Measurements from ENCODE around the gene LIPF. TPM values are rescaled to one million over a fixed set of nuclear protein-coding genes. Genes with fewer than 3 reads are reported as not detected.
"Not testable (repeated sequence)": the region's sequence is repeated elsewhere in the genome, so short reads cannot be mapped to it uniquely, and the experiment has no call there.

The LIPF gene
- total RNA-seq, 4 donors from 2014 or later = not detected

GRCh38 chr10:88660598-88660884, 3.7 kb upstream of the LIPF start:
- H3K9me3 ChIP-seq = no peaks in the 10 kb centered on the region
- TF ChIP-seq CTCF (IDR thresholded peaks at IDR 0.05) (no peak), POLR2A (IDR thresholded peaks at IDR 0.05) (no peak), EP300 (IDR thresholded peaks at IDR 0.05) (no peak)

GRCh38 chr10:88661018-88661417, 3.2 kb upstream of the LIPF start:
- Histone ChIP-seq H3K9me3 (no peaks in the 10 kb centered on the region), H3K36me3 (no peaks in the 10 kb centered on the region), H3K4me3 (no peak overlapping the region), H3K4me1 (no peaks in the 10 kb centered on the region), H3K27me3 (no peaks in the 10 kb centered on the region), H3K27ac (no peak overlapping the region)
- no peak for DNase-seq (ENCODE audit: low spot score in 2 of 2)
- no peak for TF ChIP-seq CTCF (IDR thresholded peaks at IDR 0.05)
- TF ChIP-seq EP300 (IDR thresholded peaks at IDR 0.05) = no peak
- TF ChIP-seq POLR2A (IDR thresholded peaks at IDR 0.05) = no peak

More at GRCh38 chr10:88660598-88660884, 3.7 kb upstream of the LIPF start:
- no peaks in the 10 kb centered on the region for H3K27me3 ChIP-seq
- H3K36me3 ChIP-seq = no peaks in the 10 kb centered on the region
- no peak overlapping the region for H3K27ac ChIP-seq
- no peak for DNase-seq (ENCODE audit: low spot score in 2 of 2)
- H3K4me1 ChIP-seq = no peaks in the 10 kb centered on the region
- 24 to 47% methylated on average over 2 to 3 of the region's 3 CpGs for WGBS, 2 donors
- H3K4me3 ChIP-seq = no peak overlapping the region

- no peaks in the 10 kb centered on the region for H3K4me1 ChIP-seq
- H3K9me3 ChIP-seq = no peaks in the 10 kb centered on the region
- no peak for TF ChIP-seq EP300 (IDR thresholded peaks at IDR 0.05)
- no peak for TF ChIP-seq CTCF (IDR thresholded peaks at IDR 0.05)
- no peak for TF ChIP-seq POLR2A (IDR thresholded peaks at IDR 0.05)
- H3K27ac ChIP-seq = no peak overlapping the region
- H3K4me3 ChIP-seq = no peak overlapping the region
- no peaks in the 10 kb centered on the region for H3K27me3 ChIP-seq
- no peaks in the 10 kb centered on the region for H3K36me3 ChIP-seq
- DNase-seq (ENCODE audit: low spot score in 2 of 2) = no peak
Observed at GRCh38 chr10:88661577-88661976, 2.7 kb upstream of the LIPF start.

GRCh38 chr10:88663153-88663552, 1.1 kb upstream of the LIPF start:
- H3K4me1 ChIP-seq; H3K27me3 ChIP-seq; H3K9me3 ChIP-seq; H3K36me3 ChIP-seq; DNase-seq (ENCODE audit: low spot score in 2 of 2); H3K4me3 ChIP-seq; H3K27ac ChIP-seq: not testable (repeated sequence)
- WGBS, 2 donors = 95 to 96% methylated on average over 2 of the region's 2 CpGs

GRCh38 chr10:88668465-88668864, 4.2 kb downstream of the LIPF start:
- Histone ChIP-seq H3K36me3 (no peaks in the 10 kb centered on the region), H3K27me3 (no peaks in the 10 kb centered on the region), H3K27ac (no peak overlapping the region), H3K4me3 (no peak overlapping the region), H3K4me1 (no peaks in the 10 kb centered on the region), H3K9me3 (no peaks in the 10 kb centered on the region)
- no peak for DNase-seq (ENCODE audit: low spot score in 2 of 2)
- TF ChIP-seq POLR2A (IDR thresholded peaks at IDR 0.05) (no peak), CTCF (IDR thresholded peaks at IDR 0.05) (no peak), EP300 (IDR thresholded peaks at IDR 0.05) (no peak)
- 72 to 86% methylated on average over 1 of the region's 1 CpG for WGBS, 2 donors

- Histone ChIP-seq H3K9me3 (no peaks in the 10 kb centered on the region), H3K36me3 (no peaks in the 10 kb centered on the region), H3K4me1 (no peaks in the 10 kb centered on the region), H3K27ac (no peak overlapping the region), H3K27me3 (no peaks in the 10 kb centered on the region), H3K4me3 (no peak overlapping the region)
- no peak for TF ChIP-seq EP300 (IDR thresholded peaks at IDR 0.05)
- TF ChIP-seq CTCF (IDR thresholded peaks at IDR 0.05) = no peak
- no peak for TF ChIP-seq POLR2A (IDR thresholded peaks at IDR 0.05)
- DNase-seq (ENCODE audit: low spot score in 2 of 2) = no peak
- 61 to 70% methylated on average over 2 of the region's 2 CpGs for WGBS, 2 donors
Observed at GRCh38 chr10:88670497-88670896, 6.3 kb downstream of the LIPF start.
